IMR-90 (cell line): Measurements from ENCODE around the gene UBE2E2. TPM values are rescaled to one million over a fixed set of nuclear protein-coding genes. Genes with fewer than 3 reads are reported as not detected.

Experiments used
- ATAC-seq: fragments of 200-7000 bp; cut with Tn5 transposase; 2 replicates; pipeline ENCODE4 v1.9.1; 2020; ENCODE audit warnings: low read depth, mild to moderate bottlenecking, moderate library complexity
- BruUV-seq: library from RNA; stranded (reverse); fragments of 400-500 nt; replicated peaks from 2 replicates; lab custom pipeline; 2021; lab: Mats Ljungman, UMichigan
- CTCF ChIA-PET: fragments of 300-600 bp; formaldehyde crosslinking; extraction: SDS; loops from one replicate; lab custom pipeline; 2021; ENCODE audit warnings: antibody characterized with exemption; lab: Yijun Ruan, JAX
- POLR2A ChIA-PET: fragments of 300-600 bp; sonication (Branson Sonifier 250); formaldehyde crosslinking; loops from one replicate; lab custom pipeline; 2022; ENCODE audit warnings: antibody characterized with exemption; ENCODE audit not compliant: unreplicated experiment; lab: Charles Lee
- DNase-seq: peaks from one replicate; pipeline ENCODE4 v3.0.0; 2013
- H2AFZ ChIP-seq: replicated peaks from 2 replicates; pipeline ENCODE3; 2013; ENCODE audit warnings: low read length, mild to moderate bottlenecking; ENCODE audit not compliant: poor library complexity
- H2AK5ac ChIP-seq: 2 replicates; pipeline ENCODE4 v1.6.1; 2013; ENCODE audit warnings: low read depth, low read length, inconsistent platforms
- H2AK9ac ChIP-seq: replicated peaks from 2 replicates; pipeline ENCODE3; 2013; ENCODE audit warnings: mild to moderate bottlenecking, low read depth, low read length, moderate library complexity; ENCODE audit not compliant: poor library complexity
- H2BK120ac ChIP-seq: 2 replicates; pipeline ENCODE4 v1.6.1; 2013; ENCODE audit warnings: low read depth, low read length, inconsistent platforms
- H2BK15ac ChIP-seq: 3 replicates; pipeline ENCODE4 v1.6.1; 2013; ENCODE audit warnings: low read depth, low read length, inconsistent platforms
- H2BK20ac ChIP-seq: 2 replicates; pipeline ENCODE4 v1.6.1; 2013; ENCODE audit warnings: low read depth, mild to moderate bottlenecking, inconsistent platforms, low read length, moderate library complexity
- H2BK5ac ChIP-seq: 2 replicates; pipeline ENCODE4 v1.6.1; 2013; ENCODE audit warnings: mild to moderate bottlenecking, low read depth, low read length, inconsistent platforms; ENCODE audit not compliant: poor library complexity, severe bottlenecking
- H3K14ac ChIP-seq: replicated peaks from 2 replicates; pipeline ENCODE4 v1.6.1; 2013; ENCODE audit warnings: low read depth, low read length, inconsistent platforms
- H3K18ac ChIP-seq: 2 replicates; pipeline ENCODE4 v1.6.1; 2013; ENCODE audit warnings: low read depth, low read length, control low read depth
- H3K23ac ChIP-seq: 2 replicates; pipeline ENCODE4 v1.6.1; 2013; ENCODE audit warnings: low read depth, low read length, inconsistent platforms
- H3K27ac ChIP-seq: 2 replicates; pipeline ENCODE4 v1.5.1; 2013; ENCODE audit warnings: mild to moderate bottlenecking, control low read depth, low read length; ENCODE audit not compliant: insufficient read depth
- H3K27me3 ChIP-seq: 2 replicates; pipeline ENCODE4 v1.6.1; 2013; ENCODE audit warnings: low read length; ENCODE audit not compliant: control insufficient read depth, insufficient read depth
- H3K36me3 ChIP-seq: 2 replicates; pipeline ENCODE4 v1.6.1; 2013; ENCODE audit warnings: low read length, mixed read lengths; ENCODE audit not compliant: control insufficient read depth, insufficient read depth
- H3K4ac ChIP-seq: 2 replicates; pipeline ENCODE4 v1.6.1; 2013; ENCODE audit warnings: low read depth, low read length, inconsistent platforms
- H3K4me1 ChIP-seq: 2 replicates; pipeline ENCODE4 v1.6.1; 2013; ENCODE audit warnings: low read length, mixed read lengths; ENCODE audit not compliant: control insufficient read depth, insufficient read depth
- H3K4me2 ChIP-seq: 2 replicates; pipeline ENCODE4 v1.6.1; 2013; ENCODE audit warnings: low read depth, mild to moderate bottlenecking, control low read depth, low read length, moderate library complexity
- H3K4me3 ChIP-seq: 2 replicates; pipeline ENCODE4 v1.5.1; 2013; ENCODE audit warnings: low read depth, mild to moderate bottlenecking, control low read depth, low read length, moderate library complexity; ENCODE audit not compliant: insufficient read depth
- H3K56ac ChIP-seq: 2 replicates; pipeline ENCODE4 v1.6.1; 2013; ENCODE audit warnings: low read length, inconsistent platforms; ENCODE audit not compliant: insufficient read depth; ENCODE audit errors: extremely low read depth
- H3K79me1 ChIP-seq, 2 experiments: 2 replicates each; pipeline ENCODE4 v1.6.1; 2013; ENCODE audit warnings: low read length in 2 of 2, inconsistent platforms in 1 of 2, low read depth in 1 of 2
- H3K9ac ChIP-seq: 2 replicates; pipeline ENCODE4 v1.6.1; 2013; ENCODE audit warnings: low read depth, low read length, control low read depth
- H3K9me1 ChIP-seq: 2 replicates; pipeline ENCODE4 v1.6.1; 2013; ENCODE audit warnings: low read length, inconsistent platforms; ENCODE audit not compliant: insufficient read depth
- H3K9me3 ChIP-seq: 2 replicates; pipeline ENCODE4 v1.6.1; 2013; ENCODE audit warnings: low read length; ENCODE audit not compliant: control insufficient read depth, insufficient read depth
- H4K20me1 ChIP-seq: 2 replicates; pipeline ENCODE4 v1.6.1; 2013; ENCODE audit warnings: low read length, inconsistent platforms; ENCODE audit not compliant: insufficient read depth
- H4K5ac ChIP-seq: 2 replicates; pipeline ENCODE4 v1.6.1; 2013; ENCODE audit warnings: mild to moderate bottlenecking, low read depth, low read length, control low read depth
- H4K8ac ChIP-seq, 2 experiments: 2 replicates each; pipeline ENCODE4 v1.6.1; 2013; ENCODE audit warnings: low read depth in 2 of 2, low read length in 2 of 2, control low read depth in 1 of 2, inconsistent platforms in 1 of 2
- H4K91ac ChIP-seq: 2 replicates; pipeline ENCODE4 v1.6.1; 2013; ENCODE audit warnings: low read depth, low read length, inconsistent platforms; ENCODE audit not compliant: insufficient read depth
- CHD1 ChIP-seq: IDR thresholded peaks from 2 replicates; pipeline ENCODE4 v1.6.1; 2012; ENCODE audit warnings: low read depth, low read length, improper control_type of control experiment
- ELK1 ChIP-seq: fragments of 150-350 bp; IDR thresholded peaks from 2 replicates; pipeline ENCODE4 v1.6.1; 2016; ENCODE audit warnings: low read depth, mild to moderate bottlenecking, low read length, moderate library complexity, borderline replicate concordance
- FOS ChIP-seq: fragments of 150-350 bp; IDR thresholded peaks from 2 replicates; pipeline ENCODE4 v1.6.1; 2016; ENCODE audit warnings: low read depth, low read length
- MAFK ChIP-seq: IDR thresholded peaks from 2 replicates; pipeline ENCODE4 v1.6.1; 2012; ENCODE audit warnings: low read depth, low read length, improper control_type of control experiment
- MAZ ChIP-seq: IDR thresholded peaks from 2 replicates; pipeline ENCODE4 v1.6.1; 2012; ENCODE audit warnings: low read depth, mild to moderate bottlenecking, low read length, improper control_type of control experiment, moderate library complexity, borderline replicate concordance
- MXI1 ChIP-seq: IDR thresholded peaks from 2 replicates; pipeline ENCODE4 v1.6.1; 2012; ENCODE audit warnings: low read depth, mild to moderate bottlenecking, low read length, moderate library complexity, borderline replicate concordance
- NFE2L2 ChIP-seq: fragments of 150-350 bp; IDR thresholded peaks from 2 replicates; pipeline ENCODE4 v1.6.1; 2016; ENCODE audit warnings: low read depth, mild to moderate bottlenecking, low read length
- RAD21 ChIP-seq: IDR thresholded peaks from 2 replicates; pipeline ENCODE4 v1.6.1; 2012; ENCODE audit warnings: low read length, improper control_type of control experiment
- RCOR1 ChIP-seq: IDR thresholded peaks from 2 replicates; pipeline ENCODE4 v1.6.1; 2012; ENCODE audit warnings: mild to moderate bottlenecking, low read length, improper control_type of control experiment; ENCODE audit not compliant: insufficient replicate concordance
- RFX5 ChIP-seq: IDR thresholded peaks from 2 replicates; pipeline ENCODE4 v1.8.0; 2012; ENCODE audit warnings: low read depth, mild to moderate bottlenecking, low read length, moderate library complexity
- SMC3 ChIP-seq: fragments of 150-350 bp; IDR thresholded peaks from 2 replicates; pipeline ENCODE4 v1.6.1; 2016; ENCODE audit warnings: low read depth, mild to moderate bottlenecking, antibody characterized with exemption, low read length, moderate library complexity
- WGBS, 2 experiments: methylation state at CpG; one replicate each; pipeline versions ENCODE4 v1.1.5 to v1.1.7; 2013; ENCODE audit warnings: missing lambda C conversion rate in 2 of 2; ENCODE audit not compliant: insufficient read length in 1 of 2; ENCODE audit errors: extremely low coverage in 2 of 2; 5-methylcytosine and 5-hydroxymethylcytosine counted together
- dilution Hi-C: fragments of 300-500 bp; cut with HindIII; formaldehyde crosslinking; loops from one replicate; pipeline ENCODE4 v1.14.3; 2018; ENCODE audit warnings: low sequenced_read_pairs; ENCODE audit not compliant: unreplicated experiment
- in situ Hi-C: fragments of 300-500 bp; cut with MboI; formaldehyde crosslinking; loops from 3 replicates; pipeline ENCODE4 v1.14.3; 2019; ENCODE audit warnings: low sequenced_read_pairs, inconsistent platforms, mixed read lengths
- intact Hi-C: fragments of 100-400 bp; cut with micrococcal nuclease; formaldehyde crosslinking; loops from 2 replicates; pipeline ENCODE4 v1.10.0; 2022
- polyA plus RNA-seq, 3 experiments: library from polyadenylated mRNA; depleted of rRNA; stranded (reverse); fragments of >200 nt; gene quantifications; 2 replicates each; pipeline ENCODE4 v1.2.3, GENCODE V29; 2012; ENCODE audit warnings: low replicate concordance in 1 of 3
- total RNA-seq: library from RNA; depleted of rRNA; stranded (reverse); fragments of >200 nt; gene quantifications from 2 replicates; pipeline ENCODE4 v1.2.3, GENCODE V29; 2012

The UBE2E2 gene
- total and polyA plus RNA-seq, 2 of the 4 experiments (the other 2 are of a cell fraction), result 18.6 to 32.7 TPM

- Histone ChIP-seq H3K4me3 (no peak overlapping the region), H4K8ac (no peak overlapping the region), H3K4ac (no peak overlapping the region), H2BK20ac (no peak overlapping the region), H3K36me3 (no peaks in the 10 kb centered on the region), H3K18ac (no peak overlapping the region), H2BK15ac (no peak overlapping the region), H4K5ac (no peak overlapping the region), H3K27ac (no peak overlapping the region), H3K9me1 (peaks cover 4% of the 10 kb centered on the region; the same call in 1 of the 2 replicates), H3K23ac (no peak overlapping the region), H2AFZ (no peak overlapping the region), H3K4me1 (peaks cover 5% of the 10 kb centered on the region; the same call in 1 of the 2 replicates), H3K9me3 (no peaks in the 10 kb centered on the region), H2AK9ac (no peak overlapping the region), H2BK5ac (no peak overlapping the region), H3K56ac (no peak overlapping the region), H3K9ac (no peak overlapping the region), H3K14ac (no peak overlapping the region), H2AK5ac (no peak overlapping the region; the same call in 1 of the 2 replicates), H4K91ac (no peak overlapping the region), H4K20me1 (peaks cover 3% of the 10 kb centered on the region; the same call in 1 of the 2 replicates), H2BK120ac (no peak overlapping the region), H3K4me2 (no peak overlapping the region), H3K79me1 (peaks cover 3 to 9% of the 10 kb centered on the region in 2 experiments; a peak in 3 of 4 replicates), H3K27me3 (no peaks in the 10 kb centered on the region)
- BruUV-seq, result no TSS peak
- WGBS, 2 experiments, result 100% methylated on average over 1 of the region's 2 CpGs; no CpG with 5 or more reads in 1 of the 2 experiments
- dilution Hi-C loops, result no loop called here
- no peak for ATAC-seq
- intact Hi-C loops, result no loop called here
- POLR2A ChIA-PET, result no interaction called here
- TF ChIP-seq FOS, result no peak
- TF ChIP-seq ELK1, result no peak
- TF ChIP-seq SMC3, result no peak
- TF ChIP-seq RFX5, result no peak
- no peak for TF ChIP-seq MXI1
- TF ChIP-seq NFE2L2, result no peak
- TF ChIP-seq RAD21, result no peak
- TF ChIP-seq MAZ, result no peak
- TF ChIP-seq CHD1, result no peak
- TF ChIP-seq MAFK, result no peak
- TF ChIP-seq RCOR1, result no peak
- in situ Hi-C loops, result no loop called here
- no peak for DNase-seq
- CTCF ChIA-PET, result no interaction called here
Observed at GRCh38 chr3:23435318-23435717, 232.2 kb downstream of the UBE2E2 start.
